GM12878 (cell line): ENCODE data around the gene PRPF31. TPM values are rescaled to one million over a fixed set of nuclear protein-coding genes. Genes with fewer than 3 reads are reported as not detected.

ENCODE experiments used
- ATAC-seq: fragments of 200-7000 bp; cut with Tn5 transposase; 3 replicates; pipeline ENCODE4 v1.9.1; 2020; ENCODE audit warnings: mild to moderate bottlenecking, moderate library complexity
- BruUV-seq: library from RNA; stranded (reverse); fragments of 400-500 nt; replicated peaks from 2 replicates; lab custom pipeline; 2021; lab: Mats Ljungman, UMichigan
- CTCF ChIA-PET: fragments of 300-600 bp; sonication (Branson Sonifier 250); formaldehyde crosslinking; extraction: SDS; loops from one replicate; lab custom pipeline; 2021; ENCODE audit warnings: inconsistent platforms; lab: Yijun Ruan, JAX
- POLR2A ChIA-PET: fragments of 350-600 bp; formaldehyde crosslinking; extraction: SDS; loops from one replicate; lab custom pipeline; 2021; ENCODE audit warnings: inconsistent platforms; lab: Charles Lee
- RAD21 ChIA-PET: fragments of 300-600 bp; sonication (Branson Sonifier 250); formaldehyde crosslinking; loops from one replicate; lab custom pipeline; 2023; ENCODE audit warnings: antibody characterized with exemption; ENCODE audit not compliant: unreplicated experiment; lab: Charles Lee
- SMC1A ChIA-PET: fragments of 300-600 bp; sonication (Branson Sonifier 250); formaldehyde crosslinking; loops from one replicate; lab custom pipeline; 2023; ENCODE audit not compliant: unreplicated experiment, uncharacterized antibody; lab: Charles Lee
- DNase-seq: peaks from one replicate; pipeline ENCODE4 v3.0.0-alpha.2; 2011; ENCODE audit warnings: low read depth, low spot score
- FAIRE-seq: peaks from 3 replicates; lab custom pipeline; 2011; peaks lifted over from hg19 to GRCh38; lab: Jason Lieb, UNC
- H2AFZ ChIP-seq: 2 replicates; pipeline ENCODE4 v1.6.0; 2011; ENCODE audit warnings: low read depth, low read length, control low read depth; ENCODE audit not compliant: control insufficient read depth
- H3K27ac ChIP-seq: 2 replicates; pipeline ENCODE4 v1.5.1; 2011; ENCODE audit warnings: control low read depth; ENCODE audit not compliant: control insufficient read depth, insufficient read depth
- H3K27me3 ChIP-seq, 2 experiments: replicated peaks in 1 of 2; 2 replicates each; pipeline versions ENCODE4 v1.6.0 to v1.6.1; 2011; ENCODE audit warnings: low read length in 1 of 2; ENCODE audit not compliant: control insufficient read depth in 2 of 2, insufficient read depth in 2 of 2
- H3K36me3 ChIP-seq, 2 experiments: 2 replicates each; pipeline ENCODE4 v1.5.1; 2011; ENCODE audit warnings: low read length in 1 of 2; ENCODE audit not compliant: control insufficient read depth in 2 of 2, insufficient read depth in 2 of 2
- H3K4me1 ChIP-seq: 2 replicates; pipeline ENCODE4 v1.6.1; 2011; ENCODE audit warnings: mild to moderate bottlenecking, low read length, moderate library complexity, mixed read lengths; ENCODE audit not compliant: control insufficient read depth, insufficient read depth
- H3K4me2 ChIP-seq: 2 replicates; pipeline ENCODE4 v1.6.0; 2011; ENCODE audit warnings: control low read depth; ENCODE audit not compliant: control insufficient read depth, insufficient read depth
- H3K4me3 ChIP-seq: fragments of 200-600 bp; sonication (generic); 2 replicates; pipeline ENCODE4 v1.5.1; 2016
- H3K79me2 ChIP-seq: 2 replicates; pipeline ENCODE4 v1.6.0; 2011; ENCODE audit warnings: low read length; ENCODE audit not compliant: control insufficient read depth, insufficient read depth
- H3K9ac ChIP-seq: 2 replicates; pipeline ENCODE4 v1.8.0; 2011; ENCODE audit warnings: low read length, control low read depth, mixed read lengths; ENCODE audit not compliant: control insufficient read depth, insufficient read depth
- H3K9me3 ChIP-seq: replicated peaks from 3 replicates; pipeline ENCODE4 v1.5.1; 2011; ENCODE audit warnings: mild to moderate bottlenecking, low read length; ENCODE audit not compliant: control insufficient read depth, insufficient read depth
- H4K20me1 ChIP-seq: 2 replicates; pipeline ENCODE4 v1.6.0; 2011; ENCODE audit not compliant: control insufficient read depth, insufficient read depth
- BHLHE40 ChIP-seq, 2 experiments: fragments of 450-650 bp in 1 of 2; IDR thresholded peaks; 2 replicates each; pipeline ENCODE4 v1.6.1; 2011 to 2017; ENCODE audit warnings: low read depth in 2 of 2, borderline replicate concordance in 1 of 2, improper control_type of control experiment in 1 of 2, low read length in 1 of 2, mild to moderate bottlenecking in 1 of 2
- EED ChIP-seq: sonication (generic); IDR thresholded peaks from 2 replicates; pipeline ENCODE4 v1.6.1; 2016; ENCODE audit warnings: antibody characterized with exemption, low read depth
- MXI1 ChIP-seq: fragments of 150-350 bp; IDR thresholded peaks from 2 replicates; pipeline ENCODE4 v1.6.1; 2011; ENCODE audit warnings: low read depth, mild to moderate bottlenecking, inconsistent platforms, low read length, improper control_type of control experiment
- MYC ChIP-seq: IDR thresholded peaks from 2 replicates; pipeline ENCODE4 v1.6.1; 2011; ENCODE audit warnings: mild to moderate bottlenecking, low read length, moderate library complexity, inconsistent platforms; ENCODE audit not compliant: insufficient read depth, insufficient replicate concordance, insufficient read length, severe bottlenecking
- NR2F1 ChIP-seq: fragments of 450-650 bp; conservative IDR thresholded peaks from 2 replicates; pipeline ENCODE4 v1.6.1; 2017; ENCODE audit warnings: mild to moderate bottlenecking
- SIX5 ChIP-seq: IDR thresholded peaks from 2 replicates; pipeline ENCODE4 v1.6.1; 2011; ENCODE audit warnings: mild to moderate bottlenecking, low read depth, low read length, moderate library complexity; ENCODE audit not compliant: severe bottlenecking
- USF1 ChIP-seq: IDR thresholded peaks from 2 replicates; pipeline ENCODE4 v1.6.1; 2011; ENCODE audit warnings: borderline replicate concordance, low read depth, mild to moderate bottlenecking, moderate library complexity, mixed read lengths, low read length; ENCODE audit not compliant: insufficient read depth; ENCODE audit errors: extremely low read length
- YBX1 ChIP-seq: fragments of 450-650 bp; IDR thresholded peaks from 2 replicates; pipeline ENCODE4 v1.6.1; 2016; ENCODE audit warnings: antibody characterized with exemption
- ZNF207 ChIP-seq: fragments of 450-650 bp; IDR thresholded peaks from 2 replicates; pipeline ENCODE4 v1.6.1; 2014; ENCODE audit warnings: antibody characterized with exemption, mild to moderate bottlenecking, borderline replicate concordance
- WGBS: methylation state at CpG from one replicate; pipeline ENCODE4 v1.1.6; 2016; ENCODE audit warnings: low lambda C conversion rate; ENCODE audit not compliant: insufficient replicate concordance, insufficient coverage; ENCODE audit errors: missing lambda C conversion rate; 5-methylcytosine and 5-hydroxymethylcytosine counted together
- in situ Hi-C: fragments of 300-500 bp; cut with MboI; formaldehyde crosslinking; loops from 9 replicates; pipeline ENCODE4 v1.14.3; 2018; ENCODE audit warnings: mixed read lengths
- intact Hi-C: fragments of 100-400 bp; cut with micrococcal nuclease; formaldehyde crosslinking; loops from one replicate; pipeline ENCODE4 v1.14.2; 2022; ENCODE audit not compliant: unreplicated experiment
- polyA plus RNA-seq, 11 experiments: library from polyadenylated mRNA; depleted of rRNA in 4 of 11; unstranded in 6 of 11; stranded (reverse) in 5 of 11; fragments of >200 nt; fragmentation: Nextera tagmentation in 4 of 11; fragmentation: Illumina TruSeq in 1 of 11; extraction: Ambion mirVana in 4 of 11; extraction: Trizol in 1 of 11; gene quantifications; 1 replicate in 1 of 11; 2 replicates in 10 of 11; pipeline versions ENCODE4 v1.2.1 to v1.2.3, GENCODE V29; 2011 to 2016; ENCODE audit warnings: inconsistent platforms in 2 of 11, missing spikeins in 2 of 11, low read depth in 1 of 11
- total RNA-seq, 4 experiments: library from RNA; depleted of rRNA in 3 of 4; stranded (reverse); fragments of >200 nt in 3 of 4; fragmentation: Illumina TruSeq in 1 of 4; extraction: Trizol in 1 of 4; gene quantifications; 2 replicates each; pipeline versions ENCODE4 v1.2.1 to v1.2.3, GENCODE V29; 2013 to 2021

The PRPF31 gene
- total and polyA plus RNA-seq, 10 of the 15 experiments (the other 5 are each of a cell fraction or from before 2014, with no cell fraction given) = 2.7 to 170 (median 69.7) TPM

- POLR2A ChIA-PET = no interaction called here
- H3K27me3 ChIP-seq = no peaks in the 10 kb centered on the region
Observed at GRCh38 chr19:54128796-54129616, 13.5 kb downstream of the PRPF31 start.

More at GRCh38 chr19:54128796-54129616, 13.5 kb downstream of the PRPF31 start:
- WGBS = over 99% methylated on average over 41 of the region's 41 CpGs
- Histone ChIP-seq H3K27ac (no peak overlapping the region), H3K4me2 (no peak overlapping the region), H3K9me3 (peaks cover 2% of the 10 kb centered on the region; the same call in 2 of the 3 replicates), H3K79me2 (no peaks in the 10 kb centered on the region), H3K36me3 (peaks cover 0 to 22% of the 10 kb centered on the region in 2 experiments; a peak in 3 of 4 replicates), H2AFZ (no peak overlapping the region), H3K4me3 (no peak overlapping the region), H3K4me1 (no peaks in the 10 kb centered on the region), H4K20me1 (no peaks in the 10 kb centered on the region), H3K9ac (no peak overlapping the region)
- no TSS peak for BruUV-seq
- ChIA-PET RAD21 (no interaction called here), SMC1A (no interaction called here), CTCF (no interaction called here)
- DNase-seq (no peak), FAIRE-seq (no peak), ATAC-seq (no peak)
- in situ Hi-C loops = loop anchor here (25.0 kb wide), 1 partner anchor 1533 kb away; the partner anchor contains the start of gene U2AF2
- intact Hi-C loops = no loop called here
- TF ChIP-seq MYC = no peak
- TF ChIP-seq EED = no peak
- no peak for TF ChIP-seq MXI1
- no peak for TF ChIP-seq NR2F1
- no peak for TF ChIP-seq USF1
- TF ChIP-seq ZNF207 = no peak
- no peak for TF ChIP-seq YBX1
- no peak for TF ChIP-seq BHLHE40 (IDR thresholded peaks at IDR 0.05; ENCODE audit: borderline replicate concordance in 1 of 2, low read depth in 2 of 2, low read length in 1 of 2)
- TF ChIP-seq SIX5 = no peak
